Measurements from ENCODE around the gene KIAA0753.

GRCh38 chr17:6651919-6652452 is 11.5 kb upstream of the KIAA0753 start:
- no peak for TF ChIP-seq POLR2A (IDR thresholded peaks at IDR 0.05)
- TF ChIP-seq CTCF (IDR thresholded peaks at IDR 0.05 in 4 of 5, conservative IDR thresholded peaks at IDR 0.05 in 1 of 5): no peak
